Measurements from ENCODE around the gene METTL16. TPM values are rescaled to one million over a fixed set of nuclear protein-coding genes. Genes with fewer than 3 reads are reported as not detected.
"Not testable (repeated sequence)": the region's sequence is repeated elsewhere in the genome, so short reads cannot be mapped to it uniquely, and the experiment has no call there.

METTL16 gene
- total RNA-seq: 13.6 TPM

GRCh38 chr17:2511462-2512369 lies at the start of gene METTL16:
Gene METTL16, minus strand, starts transcription at chr17:2511888. Its CDS starts 9,557 bp downstream, at chr17:2502331.
- Histone ChIP-seq H3K27ac (ENCODE audit: low read depth, low read length) (peak within 1 kb of the TSS; percentile 93), H3K9ac (ENCODE audit: low read depth in 1 of 3, low read length in 3 of 3) (peak within 1 kb of the TSS; percentile 84 to 96 (median 94)), H3K4me1 (ENCODE audit: control insufficient read depth in 3 of 3, insufficient read depth in 3 of 3, low read length in 3 of 3) (peaks cover 12 to 23% (median 13%) of the 10 kb centered on the region in 3 donors), H3K9me3 (ENCODE audit: control insufficient read depth in 3 of 3, low read length in 3 of 3) (no peaks in the 10 kb centered on the region), H3K36me3 (ENCODE audit: control insufficient read depth in 3 of 3, insufficient read depth in 3 of 3, low read length in 3 of 3) (no peaks in the 10 kb centered on the region), H3K27me3 (ENCODE audit: control insufficient read depth in 3 of 3, insufficient read depth in 3 of 3, low read length in 3 of 3) (no peaks in the 10 kb centered on the region), H3K4me3 (ENCODE audit: low read length in 3 of 3) (peak within 1 kb of the TSS; percentile 95 to 100 (median 96))

GRCh38 chr17:2560658-2561057 lies 49.0 kb upstream of the METTL16 start:
- Histone ChIP-seq H3K4me3 (ENCODE audit: low read length in 3 of 3) (no peak overlapping the region), H3K27ac (ENCODE audit: low read depth, low read length) (no peak overlapping the region), H3K9me3 (ENCODE audit: control insufficient read depth in 3 of 3, low read length in 3 of 3) (no peaks in the 10 kb centered on the region), H3K9ac (ENCODE audit: low read depth in 1 of 3, low read length in 3 of 3) (no peak overlapping the region), H3K36me3 (ENCODE audit: control insufficient read depth in 3 of 3, insufficient read depth in 3 of 3, low read length in 3 of 3) (no peaks in the 10 kb centered on the region), H3K4me1 (ENCODE audit: control insufficient read depth in 3 of 3, insufficient read depth in 3 of 3, low read length in 3 of 3) (no peaks in the 10 kb centered on the region), H3K27me3 (ENCODE audit: control insufficient read depth in 3 of 3, insufficient read depth in 3 of 3, low read length in 3 of 3) (no peaks in the 10 kb centered on the region)

- H3K27ac ChIP-seq (ENCODE audit: low read depth, low read length): no peak overlapping the region
- H3K9ac ChIP-seq (ENCODE audit: low read depth in 1 of 3, low read length in 3 of 3): no peak overlapping the region
- no peaks in the 10 kb centered on the region for H3K9me3 ChIP-seq (ENCODE audit: control insufficient read depth in 3 of 3, low read length in 3 of 3)
- peaks cover 8 to 11% (median 10%) of the 10 kb centered on the region in 3 donors for H3K27me3 ChIP-seq (ENCODE audit: control insufficient read depth in 3 of 3, insufficient read depth in 3 of 3, low read length in 3 of 3)
- H3K4me1 ChIP-seq (ENCODE audit: control insufficient read depth in 3 of 3, insufficient read depth in 3 of 3, low read length in 3 of 3): no peaks in the 10 kb centered on the region
- no peak overlapping the region for H3K4me3 ChIP-seq (ENCODE audit: low read length in 3 of 3)
- no peaks in the 10 kb centered on the region for H3K36me3 ChIP-seq (ENCODE audit: control insufficient read depth in 3 of 3, insufficient read depth in 3 of 3, low read length in 3 of 3)
These were observed 40.2 kb upstream of the METTL16 start for GRCh38 chr17:2551928-2552327.

GRCh38 chr17:2551493-2551892 lies 39.8 kb upstream of the METTL16 start:
- no peak overlapping the region for H3K27ac ChIP-seq (ENCODE audit: low read depth, low read length)
- no peaks in the 10 kb centered on the region for H3K9me3 ChIP-seq (ENCODE audit: control insufficient read depth in 3 of 3, low read length in 3 of 3)
- H3K9ac ChIP-seq (ENCODE audit: low read depth in 1 of 3, low read length in 3 of 3): no peak overlapping the region
- peaks cover 8 to 11% (median 10%) of the 10 kb centered on the region in 3 donors for H3K27me3 ChIP-seq (ENCODE audit: control insufficient read depth in 3 of 3, insufficient read depth in 3 of 3, low read length in 3 of 3)
- no peaks in the 10 kb centered on the region for H3K36me3 ChIP-seq (ENCODE audit: control insufficient read depth in 3 of 3, insufficient read depth in 3 of 3, low read length in 3 of 3)
- H3K4me3 ChIP-seq (ENCODE audit: low read length in 3 of 3): no peak overlapping the region
- H3K4me1 ChIP-seq (ENCODE audit: control insufficient read depth in 3 of 3, insufficient read depth in 3 of 3, low read length in 3 of 3): no peaks in the 10 kb centered on the region

- H3K36me3 ChIP-seq (ENCODE audit: control insufficient read depth in 3 of 3, insufficient read depth in 3 of 3, low read length in 3 of 3): no peaks in the 10 kb centered on the region
These were observed 37.9 kb upstream of the METTL16 start for GRCh38 chr17:2549392-2550211.

GRCh38 chr17:2548026-2548425 lies 36.3 kb upstream of the METTL16 start:
- not testable (repeated sequence) for H3K9me3 ChIP-seq (ENCODE audit: control insufficient read depth in 3 of 3, low read length in 3 of 3); H3K36me3 ChIP-seq (ENCODE audit: control insufficient read depth in 3 of 3, insufficient read depth in 3 of 3, low read length in 3 of 3); H3K4me1 ChIP-seq (ENCODE audit: control insufficient read depth in 3 of 3, insufficient read depth in 3 of 3, low read length in 3 of 3); H3K4me3 ChIP-seq (ENCODE audit: low read length in 3 of 3); H3K9ac ChIP-seq (ENCODE audit: low read depth in 1 of 3, low read length in 3 of 3); H3K27ac ChIP-seq (ENCODE audit: low read depth, low read length)
- H3K27me3 ChIP-seq (ENCODE audit: control insufficient read depth in 3 of 3, insufficient read depth in 3 of 3, low read length in 3 of 3): peaks cover 4 to 11% (median 10%) of the 10 kb centered on the region in 3 donors

More at GRCh38 chr17:2549392-2550211, 37.9 kb upstream of the METTL16 start:
- H3K9ac ChIP-seq (ENCODE audit: low read depth in 1 of 3, low read length in 3 of 3): no peak overlapping the region
- H3K4me3 ChIP-seq (ENCODE audit: low read length in 3 of 3): no peak overlapping the region
- no peaks in the 10 kb centered on the region for H3K4me1 ChIP-seq (ENCODE audit: control insufficient read depth in 3 of 3, insufficient read depth in 3 of 3, low read length in 3 of 3)
- H3K27me3 ChIP-seq (ENCODE audit: control insufficient read depth in 3 of 3, insufficient read depth in 3 of 3, low read length in 3 of 3): peaks cover 8 to 11% (median 10%) of the 10 kb centered on the region in 3 donors
- H3K9me3 ChIP-seq (ENCODE audit: control insufficient read depth in 3 of 3, low read length in 3 of 3): no peaks in the 10 kb centered on the region
- H3K27ac ChIP-seq (ENCODE audit: low read depth, low read length): no peak overlapping the region

- H3K36me3 ChIP-seq (ENCODE audit: control insufficient read depth in 3 of 3, insufficient read depth in 3 of 3, low read length in 3 of 3): no peaks in the 10 kb centered on the region
- H3K4me1 ChIP-seq (ENCODE audit: control insufficient read depth in 3 of 3, insufficient read depth in 3 of 3, low read length in 3 of 3): no peaks in the 10 kb centered on the region
- no peak overlapping the region for H3K9ac ChIP-seq (ENCODE audit: low read depth in 1 of 3, low read length in 3 of 3)
- H3K4me3 ChIP-seq (ENCODE audit: low read length in 3 of 3): no peak overlapping the region
- no peaks in the 10 kb centered on the region for H3K9me3 ChIP-seq (ENCODE audit: control insufficient read depth in 3 of 3, low read length in 3 of 3)
- peaks cover 4 to 11% (median 11%) of the 10 kb centered on the region in 3 donors for H3K27me3 ChIP-seq (ENCODE audit: control insufficient read depth in 3 of 3, insufficient read depth in 3 of 3, low read length in 3 of 3)
- H3K27ac ChIP-seq (ENCODE audit: low read depth, low read length): no peak overlapping the region
These were observed 35.5 kb upstream of the METTL16 start for GRCh38 chr17:2547176-2547575.

GRCh38 chr17:2545393-2545792 lies 33.7 kb upstream of the METTL16 start:
- H3K27ac ChIP-seq (ENCODE audit: low read depth, low read length): no peak overlapping the region
- no peak overlapping the region for H3K4me3 ChIP-seq (ENCODE audit: low read length in 3 of 3)
- no peaks in the 10 kb centered on the region for H3K36me3 ChIP-seq (ENCODE audit: control insufficient read depth in 3 of 3, insufficient read depth in 3 of 3, low read length in 3 of 3)
- H3K27me3 ChIP-seq (ENCODE audit: control insufficient read depth in 3 of 3, insufficient read depth in 3 of 3, low read length in 3 of 3): peaks cover 0 to 6% (median 2%) of the 10 kb centered on the region in 3 donors
- H3K9ac ChIP-seq (ENCODE audit: low read depth in 1 of 3, low read length in 3 of 3): no peak overlapping the region
- H3K9me3 ChIP-seq (ENCODE audit: control insufficient read depth in 3 of 3, low read length in 3 of 3): no peaks in the 10 kb centered on the region
- H3K4me1 ChIP-seq (ENCODE audit: control insufficient read depth in 3 of 3, insufficient read depth in 3 of 3, low read length in 3 of 3): no peaks in the 10 kb centered on the region

GRCh38 chr17:2542456-2542855 lies 30.8 kb upstream of the METTL16 start:
- Histone ChIP-seq H3K4me1 (ENCODE audit: control insufficient read depth in 3 of 3, insufficient read depth in 3 of 3, low read length in 3 of 3) (no peaks in the 10 kb centered on the region), H3K27ac (ENCODE audit: low read depth, low read length) (no peak overlapping the region), H3K4me3 (ENCODE audit: low read length in 3 of 3) (no peak overlapping the region), H3K9me3 (ENCODE audit: control insufficient read depth in 3 of 3, low read length in 3 of 3) (no peaks in the 10 kb centered on the region), H3K27me3 (ENCODE audit: control insufficient read depth in 3 of 3, insufficient read depth in 3 of 3, low read length in 3 of 3) (peaks cover 0 to 6% (median 2%) of the 10 kb centered on the region in 3 donors), H3K36me3 (ENCODE audit: control insufficient read depth in 3 of 3, insufficient read depth in 3 of 3, low read length in 3 of 3) (no peaks in the 10 kb centered on the region), H3K9ac (ENCODE audit: low read depth in 1 of 3, low read length in 3 of 3) (no peak overlapping the region)

GRCh38 chr17:2542056-2542455 lies 30.4 kb upstream of the METTL16 start:
- Histone ChIP-seq H3K9ac (ENCODE audit: low read depth in 1 of 3, low read length in 3 of 3) (no peak overlapping the region), H3K27ac (ENCODE audit: low read depth, low read length) (no peak overlapping the region)

More at GRCh38 chr17:2542056-2542455, 30.4 kb upstream of the METTL16 start:
- no peaks in the 10 kb centered on the region for H3K9me3 ChIP-seq (ENCODE audit: control insufficient read depth in 3 of 3, low read length in 3 of 3)
- H3K4me1 ChIP-seq (ENCODE audit: control insufficient read depth in 3 of 3, insufficient read depth in 3 of 3, low read length in 3 of 3): no peaks in the 10 kb centered on the region
- H3K4me3 ChIP-seq (ENCODE audit: low read length in 3 of 3): no peak overlapping the region
- peaks cover 0 to 6% (median 2%) of the 10 kb centered on the region in 3 donors for H3K27me3 ChIP-seq (ENCODE audit: control insufficient read depth in 3 of 3, insufficient read depth in 3 of 3, low read length in 3 of 3)
- no peaks in the 10 kb centered on the region for H3K36me3 ChIP-seq (ENCODE audit: control insufficient read depth in 3 of 3, insufficient read depth in 3 of 3, low read length in 3 of 3)
